ENCODE results near the gene ID1. TPM values are rescaled to one million over a fixed set of nuclear protein-coding genes. Genes with fewer than 3 reads are reported as not detected.

ID1 gene
- total and polyA plus RNA-seq, 2 of the 13 experiments (the other 11 are each of a cell fraction or from before 2014, with no cell fraction given), result 320 to 419 TPM

DNA sequence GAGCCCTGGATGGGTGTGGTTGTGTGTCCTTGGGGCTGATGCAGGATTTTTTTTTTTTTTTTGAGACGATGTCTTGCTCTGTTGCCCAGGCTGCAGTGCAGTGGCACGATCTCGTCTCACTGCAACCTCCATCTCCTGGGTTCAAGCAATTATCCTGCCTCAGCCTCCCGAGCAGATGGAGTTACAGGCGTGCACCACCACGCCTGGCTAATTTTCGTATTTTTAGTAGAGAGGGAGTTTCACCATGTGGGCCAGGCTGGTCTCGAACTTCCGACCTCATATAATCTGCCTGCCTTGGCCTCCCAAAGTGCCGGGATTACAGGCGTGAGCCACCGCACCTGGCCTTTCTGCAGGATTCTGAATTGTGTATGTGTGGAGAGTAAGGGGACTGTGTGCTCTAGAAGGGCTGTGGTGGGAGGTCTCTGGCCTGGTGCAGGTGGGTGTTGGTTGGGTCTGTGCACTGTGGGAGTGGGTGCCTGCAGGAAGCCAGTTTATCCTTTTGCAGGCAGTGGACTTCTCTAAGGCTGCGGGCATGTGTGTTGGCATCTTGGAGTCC is 11.0 kb upstream of the ID1 start (continued):
- TF ChIP-seq, protein P1, sequence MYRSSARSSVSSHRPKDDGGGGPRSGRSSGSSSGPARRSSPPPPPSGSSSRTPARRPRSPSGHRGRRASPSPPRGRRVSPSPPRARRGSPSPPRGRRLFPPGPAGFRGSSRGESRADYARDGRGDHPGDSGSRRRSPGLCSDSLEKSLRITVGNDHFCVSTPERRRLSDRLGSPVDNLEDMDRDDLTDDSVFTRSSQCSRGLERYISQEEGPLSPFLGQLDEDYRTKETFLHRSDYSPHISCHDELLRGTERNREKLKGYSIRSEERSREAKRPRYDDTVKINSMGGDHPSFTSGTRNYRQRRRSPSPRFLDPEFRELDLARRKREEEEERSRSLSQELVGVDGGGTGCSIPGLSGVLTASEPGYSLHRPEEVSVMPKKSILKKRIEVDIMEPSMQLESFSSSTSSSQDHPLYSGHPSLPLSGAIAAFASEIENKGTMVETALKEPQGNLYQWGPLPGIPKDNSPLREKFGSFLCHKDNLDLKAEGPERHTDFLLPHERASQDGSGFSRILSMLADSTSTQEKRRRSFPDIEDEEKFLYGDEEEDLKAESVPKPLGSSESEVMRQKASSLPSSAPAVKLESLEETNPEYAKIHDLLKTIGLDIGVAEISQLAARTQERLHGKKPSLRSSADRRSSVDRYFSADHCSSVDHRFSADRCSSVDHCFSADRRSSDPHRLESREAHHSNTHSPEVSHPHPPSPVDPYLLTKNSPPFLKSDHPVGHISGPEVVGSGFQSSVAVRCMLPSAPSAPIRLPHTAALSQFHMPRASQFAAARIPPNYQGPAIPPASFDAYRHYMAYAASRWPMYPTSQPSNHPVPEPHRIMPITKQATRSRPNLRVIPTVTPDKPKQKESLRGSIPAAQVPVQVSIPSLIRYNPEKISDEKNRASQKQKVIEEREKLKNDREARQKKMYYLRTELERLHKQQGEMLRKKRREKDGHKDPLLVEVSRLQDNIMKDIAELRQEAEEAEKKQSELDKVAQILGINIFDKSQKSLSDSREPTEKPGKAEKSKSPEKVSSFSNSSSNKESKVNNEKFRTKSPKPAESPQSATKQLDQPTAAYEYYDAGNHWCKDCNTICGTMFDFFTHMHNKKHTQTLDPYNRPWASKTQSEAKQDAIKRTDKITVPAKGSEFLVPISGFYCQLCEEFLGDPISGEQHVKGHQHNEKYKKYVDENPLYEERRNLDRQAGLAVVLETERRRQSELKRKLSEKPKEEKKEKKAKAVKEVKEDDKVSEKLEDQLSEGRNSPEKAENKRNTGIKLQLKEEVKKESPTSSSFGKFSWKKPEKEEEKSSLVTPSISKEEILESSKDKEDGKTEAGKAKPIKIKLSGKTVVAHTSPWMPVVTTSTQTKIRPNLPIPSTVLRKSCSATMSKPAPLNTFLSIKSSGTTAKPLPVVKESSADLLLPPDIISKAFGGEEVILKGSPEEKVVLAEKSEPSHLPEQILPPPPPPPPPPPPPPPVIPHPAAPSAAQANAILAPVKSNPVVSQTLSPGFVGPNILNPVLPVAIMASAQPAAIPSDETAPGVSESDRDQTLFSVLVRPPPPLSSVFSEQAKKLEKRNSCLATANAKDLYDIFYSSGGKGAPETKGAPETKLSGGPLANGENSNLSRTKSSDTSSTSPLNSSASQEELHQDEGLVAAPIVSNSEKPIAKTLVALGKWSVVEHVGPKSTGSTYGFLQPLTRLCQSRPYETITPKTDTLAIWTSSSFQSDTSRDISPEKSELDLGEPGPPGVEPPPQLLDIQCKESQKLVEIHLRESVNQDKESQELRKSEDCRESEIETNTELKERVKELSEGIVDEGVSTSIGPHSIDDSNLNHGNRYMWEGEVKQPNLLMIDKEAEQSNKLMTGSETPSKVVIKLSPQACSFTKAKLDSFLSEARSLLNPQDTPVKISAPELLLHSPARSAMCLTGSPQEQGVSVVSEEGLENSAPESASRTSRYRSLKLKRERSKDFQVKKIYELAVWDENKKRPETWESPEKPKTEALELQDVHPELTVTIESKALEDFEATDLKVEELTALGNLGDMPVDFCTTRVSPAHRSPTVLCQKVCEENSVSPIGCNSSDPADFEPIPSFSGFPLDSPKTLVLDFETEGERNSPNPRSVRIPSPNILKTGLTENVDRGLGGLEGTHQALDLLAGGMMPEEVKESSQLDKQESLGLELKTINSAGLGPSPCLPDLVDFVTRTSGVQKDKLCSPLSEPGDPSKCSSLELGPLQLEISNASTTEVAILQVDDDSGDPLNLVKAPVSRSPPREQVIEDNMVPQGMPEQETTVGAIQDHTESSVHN (CRISPR knock-in tag; IDR thresholded peaks at IDR 0.05), result 0 out of 2 replicates have a peak, but pooled peaks have one; percentile 51
- TF ChIP-seq ZNF572 (CRISPR knock-in tag; IDR thresholded peaks at IDR 0.05), result no peak
- no peak for TF ChIP-seq RXRA (CRISPR knock-in tag; IDR thresholded peaks at IDR 0.05)
- no peak for TF ChIP-seq ZNF790 (CRISPR knock-in tag; IDR thresholded peaks at IDR 0.05; ENCODE audit: borderline replicate concordance)
- TF ChIP-seq, protein P2, sequence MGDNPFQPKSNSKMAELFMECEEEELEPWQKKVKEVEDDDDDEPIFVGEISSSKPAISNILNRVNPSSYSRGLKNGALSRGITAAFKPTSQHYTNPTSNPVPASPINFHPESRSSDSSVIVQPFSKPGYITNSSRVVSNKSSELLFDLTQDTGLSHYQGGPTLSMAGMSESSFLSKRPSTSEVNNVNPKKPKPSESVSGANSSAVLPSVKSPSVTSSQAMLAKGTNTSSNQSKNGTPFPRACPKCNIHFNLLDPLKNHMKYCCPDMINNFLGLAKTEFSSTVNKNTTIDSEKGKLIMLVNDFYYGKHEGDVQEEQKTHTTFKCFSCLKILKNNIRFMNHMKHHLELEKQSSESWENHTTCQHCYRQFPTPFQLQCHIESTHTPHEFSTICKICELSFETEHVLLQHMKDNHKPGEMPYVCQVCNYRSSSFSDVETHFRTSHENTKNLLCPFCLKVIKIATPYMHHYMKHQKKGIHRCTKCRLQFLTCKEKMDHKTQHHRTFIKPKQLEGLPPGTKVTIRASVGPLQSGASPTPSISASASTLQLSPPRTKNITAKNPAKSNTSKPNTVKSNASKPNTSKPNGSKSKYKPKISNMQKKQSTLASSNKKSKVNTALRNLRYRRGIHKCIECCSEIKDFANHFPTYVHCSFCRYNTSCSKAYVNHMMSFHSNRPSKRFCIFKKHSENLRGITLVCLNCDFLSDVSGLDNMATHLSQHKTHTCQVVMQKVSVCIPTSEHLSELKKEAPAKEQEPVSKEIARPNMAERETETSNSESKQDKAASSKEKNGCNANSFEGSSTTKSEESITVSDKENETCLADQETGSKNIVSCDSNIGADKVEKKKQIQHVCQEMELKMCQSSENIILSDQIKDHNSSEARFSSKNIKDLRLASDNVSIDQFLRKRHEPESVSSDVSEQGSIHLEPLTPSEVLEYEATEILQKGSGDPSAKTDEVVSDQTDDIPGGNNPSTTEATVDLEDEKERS (CRISPR knock-in tag; IDR thresholded peaks at IDR 0.05), result no peak
- TF ChIP-seq PRPF4 (IDR thresholded peaks at IDR 0.05; ENCODE audit: low read depth, low read length, poor library complexity, severe bottlenecking), result no peak
- TF ChIP-seq SNAI1 (CRISPR knock-in tag; IDR thresholded peaks at IDR 0.05; ENCODE audit: borderline replicate concordance), result no peak
- TF ChIP-seq CBX2 (IDR thresholded peaks at IDR 0.05; ENCODE audit: low read depth, low read length), result no peak
- no peak for TF ChIP-seq CBX2 (CRISPR knock-in tag; IDR thresholded peaks at IDR 0.05; ENCODE audit: low read depth)
- TF ChIP-seq KLF12 (CRISPR knock-in tag; IDR thresholded peaks at IDR 0.05; ENCODE audit: borderline replicate concordance), result no peak
- TF ChIP-seq, protein P3, sequence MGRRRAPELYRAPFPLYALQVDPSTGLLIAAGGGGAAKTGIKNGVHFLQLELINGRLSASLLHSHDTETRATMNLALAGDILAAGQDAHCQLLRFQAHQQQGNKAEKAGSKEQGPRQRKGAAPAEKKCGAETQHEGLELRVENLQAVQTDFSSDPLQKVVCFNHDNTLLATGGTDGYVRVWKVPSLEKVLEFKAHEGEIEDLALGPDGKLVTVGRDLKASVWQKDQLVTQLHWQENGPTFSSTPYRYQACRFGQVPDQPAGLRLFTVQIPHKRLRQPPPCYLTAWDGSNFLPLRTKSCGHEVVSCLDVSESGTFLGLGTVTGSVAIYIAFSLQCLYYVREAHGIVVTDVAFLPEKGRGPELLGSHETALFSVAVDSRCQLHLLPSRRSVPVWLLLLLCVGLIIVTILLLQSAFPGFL (CRISPR knock-in tag; IDR thresholded peaks at IDR 0.05), result no peak
- TF ChIP-seq, protein P4, sequence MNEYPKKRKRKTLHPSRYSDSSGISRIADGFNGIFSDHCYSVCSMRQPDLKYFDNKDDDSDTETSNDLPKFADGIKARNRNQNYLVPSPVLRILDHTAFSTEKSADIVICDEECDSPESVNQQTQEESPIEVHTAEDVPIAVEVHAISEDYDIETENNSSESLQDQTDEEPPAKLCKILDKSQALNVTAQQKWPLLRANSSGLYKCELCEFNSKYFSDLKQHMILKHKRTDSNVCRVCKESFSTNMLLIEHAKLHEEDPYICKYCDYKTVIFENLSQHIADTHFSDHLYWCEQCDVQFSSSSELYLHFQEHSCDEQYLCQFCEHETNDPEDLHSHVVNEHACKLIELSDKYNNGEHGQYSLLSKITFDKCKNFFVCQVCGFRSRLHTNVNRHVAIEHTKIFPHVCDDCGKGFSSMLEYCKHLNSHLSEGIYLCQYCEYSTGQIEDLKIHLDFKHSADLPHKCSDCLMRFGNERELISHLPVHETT (CRISPR knock-in tag; conservative IDR thresholded peaks at IDR 0.05), result no peak
- TF ChIP-seq, protein P5, sequence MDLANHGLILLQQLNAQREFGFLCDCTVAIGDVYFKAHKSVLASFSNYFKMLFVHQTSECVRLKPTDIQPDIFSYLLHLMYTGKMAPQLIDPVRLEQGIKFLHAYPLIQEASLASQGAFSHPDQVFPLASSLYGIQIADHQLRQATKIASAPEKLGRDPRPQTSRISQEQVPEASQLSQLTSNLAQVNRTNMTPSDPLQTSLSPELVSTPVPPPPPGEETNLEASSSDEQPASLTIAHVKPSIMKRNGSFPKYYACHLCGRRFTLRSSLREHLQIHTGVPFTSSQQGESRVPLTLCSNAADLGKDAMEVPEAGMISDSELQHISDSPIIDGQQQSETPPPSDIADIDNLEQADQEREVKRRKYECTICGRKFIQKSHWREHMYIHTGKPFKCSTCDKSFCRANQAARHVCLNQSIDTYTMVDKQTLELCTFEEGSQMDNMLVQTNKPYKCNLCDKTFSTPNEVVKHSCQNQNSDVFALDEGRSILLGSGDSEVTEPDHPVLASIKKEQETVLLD (CRISPR knock-in tag; IDR thresholded peaks at IDR 0.05; ENCODE audit: low read depth), result peak; percentile 43; the same call in 1 of the 2 replicates
- TF ChIP-seq ZNF75D (CRISPR knock-in tag; IDR thresholded peaks at IDR 0.05; ENCODE audit: borderline replicate concordance), result no peak

Measured in HepG2 (cell line).